Fibroblast of the aortic adventitia (primary cell): ENCODE measurements around the gene TMPRSS15. TPM values are rescaled to one million over a fixed set of nuclear protein-coding genes. Genes with fewer than 3 reads are reported as not detected.
A peak's percentile ranks its signal among the peaks of the same experiment; 100 is the strongest.

ENCODE experiments used
- DNase-seq: peaks from one replicate; pipeline ENCODE4 v3.0.0-alpha.2; 2010; ENCODE audit warnings: low read depth
- H3K4me3 ChIP-seq: 2 replicates; pipeline ENCODE4 v1.5.1; 2011; ENCODE audit warnings: low read depth, mild to moderate bottlenecking, control low read depth, low read length, moderate library complexity
- CTCF ChIP-seq: IDR thresholded peaks from 2 replicates; pipeline ENCODE4 v1.5.1; 2011; ENCODE audit warnings: mild to moderate bottlenecking, low read length, control low read depth, inconsistent platforms; ENCODE audit not compliant: insufficient read depth
- total RNA-seq: library from RNA; depleted of rRNA; stranded (reverse); fragments of >200 nt; gene quantifications from 2 replicates; pipeline ENCODE4 v1.2.3, GENCODE V29; 2012; ENCODE audit warnings: low replicate concordance

The TMPRSS15 gene
- total RNA-seq, 1 donor: 0.18 TPM

- DNase-seq: no peak
- no peak for TF ChIP-seq CTCF
- no peak overlapping the region for H3K4me3 ChIP-seq
Observed at GRCh38 chr21:18382141-18382540, 21.4 kb downstream of the TMPRSS15 start.

- no peak for TF ChIP-seq CTCF
- DNase-seq: no peak
- H3K4me3 ChIP-seq: no peak overlapping the region
Observed at GRCh38 chr21:18373606-18374005, 30.0 kb downstream of the TMPRSS15 start.

- H3K4me3 ChIP-seq: no peak overlapping the region
- DNase-seq: no peak
- TF ChIP-seq CTCF: no peak
Observed at GRCh38 chr21:18370301-18370700, 33.3 kb downstream of the TMPRSS15 start.

GRCh38 chr21:18369115-18369514, 34.5 kb downstream of the TMPRSS15 start:
- peak; percentile 4 for DNase-seq
- TF ChIP-seq CTCF: no peak
- H3K4me3 ChIP-seq: no peak overlapping the region

GRCh38 chr21:18368205-18368604, 35.4 kb downstream of the TMPRSS15 start:
- TF ChIP-seq CTCF: no peak
- no peak for DNase-seq
- H3K4me3 ChIP-seq: no peak overlapping the region

- DNase-seq: no peak
- no peak overlapping the region for H3K4me3 ChIP-seq
- no peak for TF ChIP-seq CTCF
Observed at GRCh38 chr21:18356801-18357200, 46.8 kb downstream of the TMPRSS15 start.

- H3K4me3 ChIP-seq: no peak overlapping the region
- no peak for TF ChIP-seq CTCF
- peak; percentile 1 for DNase-seq
Observed at GRCh38 chr21:18354947-18355346, 48.6 kb downstream of the TMPRSS15 start.
